ENCODE data around the gene MAP6D1. TPM values are rescaled to one million over a fixed set of nuclear protein-coding genes. Genes with fewer than 3 reads are reported as not detected.

Gene MAP6D1
- total RNA-seq, 2 donors from 2014 or later = 0.99 to 7.0 TPM

GRCh38 chr3:183819831-183820230 is 5.5 kb downstream of the MAP6D1 start:
- no peak for DNase-seq
- intact Hi-C loops (cut with DNase I) = no loop called here
- ATAC-seq = no peak
- WGBS, 2 donors = 86 to 90% methylated on average over 6 of the region's 6 CpGs
- H3K36me3 ChIP-seq (replicated peaks in 1 of 2; ENCODE audit: insufficient read depth in 1 of 2, low read depth in 2 of 2) = peaks cover 0 to 8% of the 10 kb centered on the region in 2 donors
- no peak for TF ChIP-seq POLR2A (IDR thresholded peaks at IDR 0.05)
- TF ChIP-seq, protein P1, sequence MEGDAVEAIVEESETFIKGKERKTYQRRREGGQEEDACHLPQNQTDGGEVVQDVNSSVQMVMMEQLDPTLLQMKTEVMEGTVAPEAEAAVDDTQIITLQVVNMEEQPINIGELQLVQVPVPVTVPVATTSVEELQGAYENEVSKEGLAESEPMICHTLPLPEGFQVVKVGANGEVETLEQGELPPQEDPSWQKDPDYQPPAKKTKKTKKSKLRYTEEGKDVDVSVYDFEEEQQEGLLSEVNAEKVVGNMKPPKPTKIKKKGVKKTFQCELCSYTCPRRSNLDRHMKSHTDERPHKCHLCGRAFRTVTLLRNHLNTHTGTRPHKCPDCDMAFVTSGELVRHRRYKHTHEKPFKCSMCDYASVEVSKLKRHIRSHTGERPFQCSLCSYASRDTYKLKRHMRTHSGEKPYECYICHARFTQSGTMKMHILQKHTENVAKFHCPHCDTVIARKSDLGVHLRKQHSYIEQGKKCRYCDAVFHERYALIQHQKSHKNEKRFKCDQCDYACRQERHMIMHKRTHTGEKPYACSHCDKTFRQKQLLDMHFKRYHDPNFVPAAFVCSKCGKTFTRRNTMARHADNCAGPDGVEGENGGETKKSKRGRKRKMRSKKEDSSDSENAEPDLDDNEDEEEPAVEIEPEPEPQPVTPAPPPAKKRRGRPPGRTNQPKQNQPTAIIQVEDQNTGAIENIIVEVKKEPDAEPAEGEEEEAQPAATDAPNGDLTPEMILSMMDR (IDR thresholded peaks at IDR 0.05) = no peak
- H3K4me1 ChIP-seq = peaks cover 13% of the 10 kb centered on the region
- no peaks in the 10 kb centered on the region for H3K27me3 ChIP-seq
- H3K9me3 ChIP-seq = no peaks in the 10 kb centered on the region
- no peak overlapping the region for H3K4me3 ChIP-seq
- no peak overlapping the region for H3K27ac ChIP-seq

- Histone ChIP-seq H3K36me3 (replicated peaks in 1 of 2; ENCODE audit: insufficient read depth in 1 of 2, low read depth in 2 of 2) (peaks cover 0 to 8% of the 10 kb centered on the region in 2 donors), H3K27me3 (no peaks in the 10 kb centered on the region), H3K27ac (no peak overlapping the region), H3K4me1 (peaks cover 4% of the 10 kb centered on the region), H3K9me3 (no peaks in the 10 kb centered on the region), H3K4me3 (no peak overlapping the region)
- intact Hi-C loops (cut with DNase I) = no loop called here
- DNase-seq (no peak), ATAC-seq (no peak)
- no peak for TF ChIP-seq POLR2A (IDR thresholded peaks at IDR 0.05)
- TF ChIP-seq, protein P1 (IDR thresholded peaks at IDR 0.05) = no peak
- WGBS, 2 donors = 91 to 96% methylated on average over 14 to 25 of the region's 25 CpGs
Observed at GRCh38 chr3:183818706-183819624, 6.4 kb downstream of the MAP6D1 start.

GRCh38 chr3:183818041-183818620 is 7.2 kb downstream of the MAP6D1 start:
- ATAC-seq (no peak), DNase-seq (no peak)
- Histone ChIP-seq H3K36me3 (replicated peaks in 1 of 2; ENCODE audit: insufficient read depth in 1 of 2, low read depth in 2 of 2) (peaks cover 0 to 8% of the 10 kb centered on the region in 2 donors), H3K4me3 (no peak overlapping the region), H3K27me3 (no peaks in the 10 kb centered on the region), H3K9me3 (no peaks in the 10 kb centered on the region), H3K27ac (no peak overlapping the region), H3K4me1 (peaks cover 3% of the 10 kb centered on the region)
- 89 to 93% methylated on average over 3 to 12 of the region's 14 CpGs for WGBS, 2 donors
- TF ChIP-seq POLR2A (IDR thresholded peaks at IDR 0.05) = no peak
- TF ChIP-seq, protein P1 (IDR thresholded peaks at IDR 0.05) = no peak
- intact Hi-C loops (cut with DNase I) = no loop called here

DNA sequence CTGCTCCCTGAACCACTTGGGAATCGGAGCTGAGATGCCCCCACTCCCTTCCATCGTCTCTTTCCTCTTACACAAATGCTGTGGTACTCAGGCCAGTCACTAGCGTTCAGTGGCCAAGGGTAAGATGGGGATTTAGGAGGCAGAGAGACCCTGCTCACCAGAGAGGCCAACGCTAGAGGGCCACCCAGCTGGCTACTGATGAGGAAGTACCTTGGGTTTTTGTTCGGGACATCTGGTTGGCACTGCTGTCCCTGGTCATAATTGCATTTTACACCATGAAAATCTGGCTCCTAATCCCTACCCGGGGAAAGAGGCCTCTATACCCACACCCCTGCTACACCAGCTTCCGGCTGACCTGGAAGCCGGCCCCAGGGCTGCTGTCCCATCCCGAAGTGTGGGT is 7.7 kb downstream of the MAP6D1 start:
- DNase-seq = no peak

More for the DNA sequence above, 7.7 kb downstream of the MAP6D1 start:
- Histone ChIP-seq H3K4me1 (peaks cover 8% of the 10 kb centered on the region), H3K27ac (no peak overlapping the region), H3K9me3 (no peaks in the 10 kb centered on the region), H3K36me3 (replicated peaks in 1 of 2; ENCODE audit: insufficient read depth in 1 of 2, low read depth in 2 of 2) (peaks cover 0 to 8% of the 10 kb centered on the region in 2 donors), H3K27me3 (no peaks in the 10 kb centered on the region), H3K4me3 (no peak overlapping the region)
- TF ChIP-seq, protein P1 (IDR thresholded peaks at IDR 0.05) = no peak
- TF ChIP-seq POLR2A (IDR thresholded peaks at IDR 0.05) = no peak
- no peak for ATAC-seq
- WGBS, 2 donors = 95 to 98% methylated on average over 7 to 9 of the region's 9 CpGs
- intact Hi-C loops (cut with DNase I) = no loop called here

All from body of pancreas (tissue), 4 donors.